Left ventricle myocardium inferior (tissue), 1 donor: ENCODE data around the gene SETD4. TPM values are rescaled to one million over a fixed set of nuclear protein-coding genes. Genes with fewer than 3 reads are reported as not detected.

Experiments used
- DNase-seq: peaks from one replicate; pipeline ENCODE4 v3.0.0-alpha.2; 2020
- H3K27ac ChIP-seq: fragments of 200-600 bp; replicated peaks from 2 replicates; pipeline ENCODE4 v1.8.0; 2021
- H3K27me3 ChIP-seq: fragments of 200-600 bp; 2 replicates; pipeline ENCODE4 v1.8.0; 2021; ENCODE audit warnings: low read depth
- H3K36me3 ChIP-seq: fragments of 200-600 bp; 2 replicates; pipeline ENCODE4 v1.8.0; 2021
- H3K4me1 ChIP-seq: fragments of 200-600 bp; 2 replicates; pipeline ENCODE4 v1.8.0; 2021
- H3K4me3 ChIP-seq: fragments of 200-600 bp; 2 replicates; pipeline ENCODE4 v1.8.0; 2021; ENCODE audit warnings: mild to moderate bottlenecking, moderate library complexity
- H3K9me3 ChIP-seq: fragments of 200-600 bp; replicated peaks from 2 replicates; pipeline ENCODE4 v1.8.0; 2021
- intact Hi-C: fragments of 100-400 bp; cut with micrococcal nuclease; formaldehyde crosslinking; loops from one replicate; pipeline ENCODE4 v1.11.0; 2022
- total RNA-seq: library from RNA; stranded (reverse); fragmentation: NEBNext Ultra II Directional; extraction: Animal tissue kit (Norgen Biotek cat#: 25700); gene quantifications from one replicate; pipeline ENCODE4 v1.2.1, GENCODE V29; 2021
- TF ChIP-seq, protein P1 (sequence below): fragments of 200-600 bp; IDR thresholded peaks from 2 replicates; pipeline ENCODE4 v1.8.0; 2021; ENCODE audit warnings: antibody characterized with exemption, mild to moderate bottlenecking, borderline replicate concordance
- donor health status: DM: no; HTN: yes; CAD: no; lungs with severe emphysema.

The SETD4 gene
- total RNA-seq, 1 donor from 2014 or later = 10.1 TPM

DNA sequence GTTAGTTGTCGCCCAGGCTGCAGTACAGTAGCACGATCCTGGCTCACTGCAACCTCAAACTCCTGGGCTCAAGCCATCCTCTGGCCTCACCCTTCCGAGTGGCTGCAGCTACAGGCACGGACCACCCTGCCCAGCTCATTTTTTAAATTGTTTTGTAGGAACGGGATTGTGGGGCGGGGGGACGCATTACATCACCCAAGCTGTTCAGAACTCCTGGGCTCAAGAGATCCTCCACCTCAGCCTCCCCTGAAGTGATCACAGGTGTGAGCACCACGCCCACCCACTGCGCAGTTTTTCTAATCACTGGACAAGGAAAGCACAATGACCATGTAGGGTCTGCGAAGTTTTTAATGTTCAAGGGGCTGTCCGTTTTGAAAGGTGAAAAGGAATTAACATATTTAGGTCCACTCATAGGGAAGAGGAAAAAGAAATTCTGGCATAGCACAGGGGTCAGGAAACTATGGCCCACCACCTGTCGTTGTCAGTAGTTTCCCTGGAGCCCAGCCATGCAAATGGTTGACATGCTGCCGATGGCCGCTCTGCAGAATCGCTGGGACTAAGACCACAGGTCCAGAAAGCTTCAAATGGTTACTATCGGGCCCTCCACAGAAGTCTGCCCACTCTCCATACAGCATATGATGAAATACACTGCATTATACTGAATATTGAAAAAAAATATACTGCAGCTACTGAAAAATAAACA is 26.0 kb downstream of the SETD4 start:
- intact Hi-C loops = no loop called here
- Histone ChIP-seq H3K27me3 (no peaks in the 10 kb centered on the region), H3K36me3 (peaks cover 57% of the 10 kb centered on the region), H3K4me3 (no peak overlapping the region), H3K4me1 (no peaks in the 10 kb centered on the region), H3K27ac (no peak overlapping the region), H3K9me3 (no peaks in the 10 kb centered on the region)
- DNase-seq = no peak
- TF ChIP-seq, protein P1, sequence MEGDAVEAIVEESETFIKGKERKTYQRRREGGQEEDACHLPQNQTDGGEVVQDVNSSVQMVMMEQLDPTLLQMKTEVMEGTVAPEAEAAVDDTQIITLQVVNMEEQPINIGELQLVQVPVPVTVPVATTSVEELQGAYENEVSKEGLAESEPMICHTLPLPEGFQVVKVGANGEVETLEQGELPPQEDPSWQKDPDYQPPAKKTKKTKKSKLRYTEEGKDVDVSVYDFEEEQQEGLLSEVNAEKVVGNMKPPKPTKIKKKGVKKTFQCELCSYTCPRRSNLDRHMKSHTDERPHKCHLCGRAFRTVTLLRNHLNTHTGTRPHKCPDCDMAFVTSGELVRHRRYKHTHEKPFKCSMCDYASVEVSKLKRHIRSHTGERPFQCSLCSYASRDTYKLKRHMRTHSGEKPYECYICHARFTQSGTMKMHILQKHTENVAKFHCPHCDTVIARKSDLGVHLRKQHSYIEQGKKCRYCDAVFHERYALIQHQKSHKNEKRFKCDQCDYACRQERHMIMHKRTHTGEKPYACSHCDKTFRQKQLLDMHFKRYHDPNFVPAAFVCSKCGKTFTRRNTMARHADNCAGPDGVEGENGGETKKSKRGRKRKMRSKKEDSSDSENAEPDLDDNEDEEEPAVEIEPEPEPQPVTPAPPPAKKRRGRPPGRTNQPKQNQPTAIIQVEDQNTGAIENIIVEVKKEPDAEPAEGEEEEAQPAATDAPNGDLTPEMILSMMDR = no peak

DNA sequence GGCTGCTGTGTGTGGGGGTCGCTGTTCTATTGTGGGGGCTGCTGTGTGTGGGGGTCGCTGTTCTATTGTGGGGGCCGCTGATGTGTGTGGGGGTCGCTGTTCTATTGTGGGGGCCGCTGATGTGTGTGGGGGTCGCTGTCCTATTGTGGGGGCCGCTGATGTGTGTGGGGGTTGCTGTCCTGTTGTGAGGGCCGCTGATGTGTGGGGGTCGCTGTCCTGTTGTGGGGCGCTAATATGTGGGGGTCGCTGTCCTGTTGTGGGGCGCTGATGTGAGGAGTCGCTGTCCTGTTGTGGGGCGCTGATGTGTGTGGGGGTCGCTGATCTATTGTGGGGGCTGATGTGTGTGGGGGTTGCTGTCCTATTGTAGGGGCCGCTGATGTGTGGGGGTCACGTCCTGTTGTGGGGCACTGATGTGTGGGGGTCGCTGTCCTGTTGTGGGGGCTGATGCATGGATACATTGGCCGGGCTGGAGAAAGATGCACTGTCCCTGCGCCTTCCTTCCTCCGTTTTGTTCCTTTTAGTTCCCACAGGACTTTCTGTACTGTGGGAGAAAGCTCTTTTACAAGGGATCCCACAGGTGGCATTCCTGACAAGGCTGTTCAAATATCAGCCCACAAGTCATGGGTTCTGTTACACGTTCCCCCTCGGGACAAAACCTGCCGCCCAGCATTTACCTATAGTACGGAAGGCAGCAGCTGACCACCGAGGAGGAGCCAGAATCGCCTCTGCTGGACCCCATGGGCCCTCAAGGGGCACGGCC is 27.5 kb downstream of the SETD4 start:
- no peak overlapping the region for H3K4me3 ChIP-seq
- H3K9me3 ChIP-seq = no peaks in the 10 kb centered on the region
- H3K4me1 ChIP-seq = no peaks in the 10 kb centered on the region
- intact Hi-C loops = no loop called here
- no peaks in the 10 kb centered on the region for H3K27me3 ChIP-seq
- DNase-seq = no peak
- H3K36me3 ChIP-seq = peaks cover 42% of the 10 kb centered on the region
- TF ChIP-seq, protein P1 = no peak
- no peak overlapping the region for H3K27ac ChIP-seq

DNA sequence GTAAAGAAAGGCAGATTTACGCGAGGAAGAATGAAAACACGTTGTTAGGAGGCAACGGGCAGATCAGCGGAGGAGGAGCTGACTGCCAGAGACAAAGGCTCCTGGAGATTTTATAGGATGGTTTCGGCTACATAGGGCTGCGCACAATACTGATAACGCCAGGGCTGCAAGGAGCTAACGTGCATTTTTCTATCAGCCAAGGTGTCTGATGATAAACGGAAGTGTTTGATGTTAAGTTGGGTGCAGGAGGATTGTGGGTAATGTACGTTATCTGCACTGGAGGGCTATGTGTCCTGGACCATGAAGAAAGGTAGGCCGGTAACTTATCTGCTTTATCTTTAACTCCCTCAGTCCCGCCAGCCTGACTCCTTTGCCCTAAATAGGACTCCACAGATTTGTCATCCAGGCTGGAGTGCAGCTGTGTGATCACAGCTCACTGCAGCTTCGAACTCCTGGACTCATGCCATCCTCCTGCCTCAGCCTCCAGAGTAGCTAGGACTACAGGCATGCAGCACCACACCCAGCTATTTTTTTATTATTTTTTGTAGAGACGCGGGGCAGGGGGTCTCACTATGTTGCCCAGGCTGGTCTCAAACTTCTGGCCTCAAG is 29.6 kb downstream of the SETD4 start:
- peaks cover 21% of the 10 kb centered on the region for H3K36me3 ChIP-seq
- no peaks in the 10 kb centered on the region for H3K9me3 ChIP-seq
- H3K4me3 ChIP-seq = no peak overlapping the region
- TF ChIP-seq, protein P1 = no peak
- no peak for DNase-seq
- H3K27me3 ChIP-seq = no peaks in the 10 kb centered on the region
- H3K27ac ChIP-seq = no peak overlapping the region
- intact Hi-C loops = no loop called here
- no peaks in the 10 kb centered on the region for H3K4me1 ChIP-seq

DNA sequence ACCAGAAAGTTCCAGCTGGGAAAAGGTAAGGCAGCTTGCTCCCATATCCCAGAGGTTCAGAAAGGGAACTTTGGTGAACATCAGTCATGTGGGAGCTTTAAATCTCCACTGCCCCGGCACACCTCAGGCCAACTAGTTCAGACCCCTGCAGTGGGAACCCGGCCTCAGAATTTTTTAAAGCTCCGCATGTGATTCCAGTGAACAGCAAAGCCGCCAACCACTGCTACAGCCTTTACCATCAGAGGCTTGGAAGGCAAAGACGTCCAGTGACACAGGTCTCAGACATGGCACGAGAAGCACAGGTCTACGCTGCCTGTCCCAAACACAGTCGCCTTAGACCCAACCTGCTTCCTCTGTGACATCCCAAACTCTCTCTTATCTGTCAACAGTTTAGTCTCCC is 31.0 kb downstream of the SETD4 start:
- intact Hi-C loops = no loop called here
- no peak overlapping the region for H3K27ac ChIP-seq
- no peak for DNase-seq
- H3K4me3 ChIP-seq = no peak overlapping the region
- peaks cover 7% of the 10 kb centered on the region for H3K36me3 ChIP-seq
- H3K4me1 ChIP-seq = no peaks in the 10 kb centered on the region
- no peaks in the 10 kb centered on the region for H3K9me3 ChIP-seq
- H3K27me3 ChIP-seq = no peaks in the 10 kb centered on the region
- TF ChIP-seq, protein P1 = no peak

DNA sequence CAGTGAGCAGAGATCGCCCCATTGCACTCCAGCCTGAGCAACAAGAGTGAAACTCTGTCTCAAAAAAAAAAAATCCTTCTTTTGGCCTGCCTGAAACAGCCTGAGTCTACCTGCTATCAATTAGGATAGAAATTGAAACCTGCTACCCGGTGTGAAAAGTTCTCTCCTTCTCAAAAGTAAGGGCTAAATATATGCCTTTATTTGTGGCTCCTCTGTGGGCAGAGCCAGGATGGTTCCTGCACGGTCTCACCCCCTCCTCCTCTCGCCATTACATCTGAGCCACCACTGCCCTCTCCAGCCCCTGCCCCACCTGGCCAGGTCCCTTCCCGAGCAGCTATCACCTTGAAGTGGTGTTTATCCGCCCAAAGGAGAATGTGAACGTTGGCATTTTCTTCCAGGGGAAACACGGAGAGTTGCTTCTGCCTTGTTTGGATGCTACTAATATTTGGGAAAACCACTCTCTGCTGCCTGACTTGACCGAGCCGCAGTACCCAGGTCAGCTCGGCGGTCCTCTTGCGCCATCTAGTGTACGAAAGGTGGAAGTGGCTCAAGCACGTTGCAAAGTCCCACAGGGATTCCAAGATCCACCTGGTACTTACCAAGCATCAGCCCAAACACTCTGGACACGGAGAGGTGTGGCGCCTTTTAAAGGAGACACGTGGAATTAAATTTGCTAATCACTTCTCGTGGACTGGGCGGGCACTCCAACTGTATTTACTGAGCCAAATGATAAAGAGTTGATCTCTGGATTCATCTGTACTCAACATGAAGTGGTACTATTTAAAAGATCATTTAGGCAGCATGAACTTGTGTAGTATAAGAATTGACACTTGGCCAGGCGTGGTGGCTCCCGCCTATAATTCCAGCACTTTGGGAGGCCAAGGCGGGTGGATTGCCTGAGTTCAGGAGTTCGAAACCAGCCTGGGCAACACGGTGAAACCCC is 31.9 kb downstream of the SETD4 start:
- DNase-seq = peak; percentile 65
- Histone ChIP-seq H3K27ac (no peak overlapping the region), H3K4me3 (no peak overlapping the region), H3K27me3 (no peaks in the 10 kb centered on the region), H3K9me3 (no peaks in the 10 kb centered on the region), H3K4me1 (no peaks in the 10 kb centered on the region), H3K36me3 (no peaks in the 10 kb centered on the region)
- TF ChIP-seq, protein P1 = peak; percentile 96
- intact Hi-C loops = no loop called here
